CD4-positive, alpha-beta memory T cell (primary cell): ENCODE results near the gene ZNF784. TPM values are rescaled to one million over a fixed set of nuclear protein-coding genes. Genes with fewer than 3 reads are reported as not detected.

ENCODE experiments used
- CTCF ChIA-PET: fragments of 350-600 bp; sonication (Branson Sonifier 250); formaldehyde crosslinking; loops from one replicate; lab custom pipeline; 2021; ENCODE audit warnings: inconsistent platforms; ENCODE audit not compliant: partially characterized antibody; lab: Charles Lee
- POLR2A ChIA-PET: fragments of 350-600 bp; sonication (Branson Sonifier 250); formaldehyde crosslinking; loops from one replicate; lab custom pipeline; 2021; ENCODE audit not compliant: partially characterized antibody; lab: Charles Lee
- DNase-seq, 5 donors: peaks; one replicate each; pipeline versions ENCODE4 v3.0.0 to v3.0.0-alpha.2; 2020 to 2022; ENCODE audit warnings: mixed read lengths in 1 of 5
- H3K27ac ChIP-seq: one replicate; pipeline ENCODE4 v1.7.0; 2013; ENCODE audit warnings: low read depth, low read length
- H3K27me3 ChIP-seq: 2 replicates; pipeline ENCODE4 v1.7.0; 2013; ENCODE audit warnings: mild to moderate bottlenecking, low read length, moderate library complexity; ENCODE audit not compliant: insufficient read depth
- H3K36me3 ChIP-seq: 2 replicates; pipeline ENCODE4 v1.7.0; 2013; ENCODE audit warnings: mild to moderate bottlenecking, low read length, moderate library complexity; ENCODE audit not compliant: insufficient read depth
- H3K4me1 ChIP-seq: 2 replicates; pipeline ENCODE4 v1.7.0; 2013; ENCODE audit warnings: mild to moderate bottlenecking, low read length, moderate library complexity; ENCODE audit not compliant: insufficient read depth
- H3K4me3 ChIP-seq, 2 donors: one replicate each; pipeline ENCODE4 v1.7.0; 2013; ENCODE audit warnings: low read length in 2 of 2, mild to moderate bottlenecking in 1 of 2
- H3K9me3 ChIP-seq, 2 donors: one replicate each; pipeline ENCODE4 v1.7.0; 2013; ENCODE audit warnings: low read length in 2 of 2, control low read depth in 1 of 2; ENCODE audit not compliant: control insufficient read depth in 1 of 2
- H3K27ac Mint-ChIP-seq, 7 donors: one replicate each; pipeline ENCODE4 v1.8.0; 2020 to 2021; ENCODE audit warnings: mixed read lengths in 7 of 7, mild to moderate bottlenecking in 6 of 7, inconsistent platforms in 3 of 7, moderate library complexity in 3 of 7
- H3K27me3 Mint-ChIP-seq, 2 donors: one replicate each; pipeline ENCODE4 v1.8.0; 2020 to 2021; ENCODE audit warnings: mixed read lengths in 2 of 2
- H3K36me3 Mint-ChIP-seq, 2 donors: one replicate each; pipeline ENCODE4 v1.8.0; 2020 to 2021; ENCODE audit warnings: mixed read lengths in 2 of 2, inconsistent platforms in 1 of 2, mild to moderate bottlenecking in 1 of 2
- H3K4me1 Mint-ChIP-seq, 4 donors: one replicate each; pipeline ENCODE4 v1.8.0; 2020 to 2021; ENCODE audit warnings: mixed read lengths in 4 of 4, mild to moderate bottlenecking in 1 of 4
- H3K4me3 Mint-ChIP-seq, 8 donors: one replicate each; pipeline ENCODE4 v1.8.0; 2020 to 2021; ENCODE audit warnings: mixed read lengths in 8 of 8, mild to moderate bottlenecking in 7 of 8, moderate library complexity in 6 of 8, inconsistent platforms in 3 of 8
- H3K9me3 Mint-ChIP-seq, 8 donors: one replicate each; pipeline ENCODE4 v1.8.0; 2020 to 2021; ENCODE audit warnings: mixed read lengths in 8 of 8, mild to moderate bottlenecking in 5 of 8, inconsistent platforms in 3 of 8, moderate library complexity in 1 of 8
- intact Hi-C: fragments of 100-400 bp; cut with micrococcal nuclease; formaldehyde crosslinking; loops from one replicate; pipeline ENCODE4 v1.15.1; 2023
- polyA plus RNA-seq, 2 donors: library from polyadenylated mRNA; unstranded; fragments of 300-500 nt; fragmentation: Illumina TruSeq; gene quantifications; one replicate each; pipeline ENCODE4 v1.2.3, GENCODE V29; 2021
- total RNA-seq, 2 experiments: library from RNA; stranded (reverse); gene quantifications; one replicate each; pipeline ENCODE4 v1.2.3, GENCODE V29; 2021

The ZNF784 gene
- total and polyA plus RNA-seq, 4 experiments from 2014 or later = 1.7 to 7.4 (median 4.7) TPM

DNA sequence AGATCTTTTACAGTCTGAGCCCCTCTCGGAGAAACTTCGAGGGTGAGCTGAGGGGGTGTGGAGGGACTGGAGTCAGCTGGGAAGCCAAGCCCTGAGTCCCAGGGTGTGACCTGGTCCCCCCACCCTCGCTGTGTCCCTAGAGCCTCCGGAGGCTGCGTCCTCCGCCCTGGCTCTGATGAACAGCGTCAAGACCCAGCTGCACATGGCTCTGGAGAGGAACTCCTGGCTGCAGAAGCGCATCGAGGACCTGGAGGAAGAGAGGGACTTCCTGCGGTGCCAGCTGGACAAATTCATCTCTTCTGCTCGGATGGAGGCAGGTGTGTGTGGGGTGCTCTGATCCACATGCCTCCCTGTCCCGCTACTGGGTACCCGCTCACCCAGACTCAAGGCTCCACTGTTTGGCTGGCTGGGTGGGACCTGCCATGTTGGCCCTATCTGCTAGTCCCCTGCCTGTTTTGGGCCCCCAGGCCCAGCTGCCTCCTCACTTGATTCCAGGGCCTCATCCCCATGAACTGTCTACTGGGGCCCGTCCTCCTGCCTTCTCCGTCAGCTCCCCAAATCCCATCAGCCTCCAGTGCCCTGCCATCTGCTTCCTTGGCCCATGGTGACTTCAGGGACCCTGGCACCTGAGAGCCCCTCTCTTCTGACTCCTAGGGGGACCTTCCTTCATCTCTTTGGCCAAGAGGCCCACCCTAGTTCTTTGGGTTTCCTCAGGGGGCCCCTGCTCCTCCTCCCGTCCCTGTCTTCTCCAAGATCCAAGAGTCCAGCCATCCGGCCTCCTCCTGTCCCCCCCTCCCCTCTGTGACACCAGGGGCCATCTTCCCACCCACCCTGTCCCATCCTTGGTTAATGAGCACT, 25.1 kb upstream of the ZNF784 start:
- peak in 1 of 5 donors; percentile 38 for DNase-seq
- Mint-ChIP-seq H3K9me3 (peaks cover 0 to 6% (median 0%) of the 10 kb centered on the region in 8 donors), H3K27ac (peak overlapping the region in 3 of 7 donors; percentile 55 to 70 (median 60))

DNA sequence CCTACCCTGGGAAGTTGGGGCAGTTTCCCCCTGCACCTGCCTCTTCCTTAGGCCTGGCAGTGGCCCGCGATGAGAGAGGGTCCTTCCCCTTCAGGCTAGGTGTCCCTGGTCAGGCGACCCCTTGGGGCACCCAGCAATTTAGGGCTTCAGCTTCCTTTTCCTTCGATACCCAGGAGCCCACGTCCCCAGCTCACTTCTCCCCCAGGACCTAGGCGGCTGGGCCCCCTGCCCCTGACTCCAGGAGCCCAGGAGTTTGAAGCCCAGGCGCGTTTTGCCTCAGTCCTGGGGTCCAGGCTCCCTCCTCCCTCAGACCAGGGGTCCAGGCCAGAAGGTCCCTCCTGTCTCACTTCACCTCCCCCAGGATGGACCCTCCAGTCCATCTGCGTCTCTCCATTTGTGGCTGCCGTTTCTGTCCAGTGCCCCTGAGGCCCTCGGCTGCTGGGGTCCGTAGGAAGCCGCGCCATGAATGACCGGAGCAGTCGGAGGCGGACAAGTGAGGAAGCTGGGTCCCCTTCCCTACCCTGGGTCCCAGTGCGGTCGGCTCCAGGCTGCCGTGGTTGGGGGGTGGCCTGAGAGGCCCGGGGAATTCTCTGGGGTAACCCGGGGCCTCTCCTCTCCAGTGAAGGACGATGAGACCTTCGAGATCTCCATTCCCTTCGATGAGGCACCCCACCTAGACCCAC, 24.4 kb upstream of the ZNF784 start:
- peaks cover 10 to 41% (median 21%) of the 10 kb centered on the region in 4 donors for H3K4me1 Mint-ChIP-seq
- peak overlapping the region in 3 of 7 donors; percentile 8 to 35 (median 27) for H3K27ac Mint-ChIP-seq
- H3K4me3 Mint-ChIP-seq = peak overlapping the region; percentile 52 to 80 (median 58)
- ChIA-PET POLR2A (interaction anchor here (1.1 to 1.7 kb wide), 5 partner anchors 10 to 172 kb away, joined by 3 to 9 read pairs (median 4); partner anchors contain the start of gene ZNF628), CTCF (interaction anchor here (1.4 kb wide), 1 partner anchor 16 kb away, joined by 5 read pairs; no protein-coding TSS in a partner anchor)
- DNase-seq = peak in 1 of 5 donors; percentile 34
- peaks cover 37% of the 10 kb centered on the region for H3K4me1 ChIP-seq
- no peaks in the 10 kb centered on the region for H3K27me3 ChIP-seq
- H3K36me3 ChIP-seq = peaks cover 7% of the 10 kb centered on the region
- no peaks in the 10 kb centered on the region for H3K27me3 Mint-ChIP-seq
- peaks cover 0 to 2% (median 0%) of the 10 kb centered on the region in 8 donors for H3K9me3 Mint-ChIP-seq
- peaks cover 4 to 12% of the 10 kb centered on the region in 2 donors for H3K36me3 Mint-ChIP-seq
- no peaks in the 10 kb centered on the region for H3K9me3 ChIP-seq
- peak overlapping the region; percentile 49 for H3K27ac ChIP-seq
- peak overlapping the region in 1 of 2 donors; percentile 52 for H3K4me3 ChIP-seq
- intact Hi-C loops = no loop called here

More for the DNA sequence above, 25.1 kb upstream of the ZNF784 start:
- H3K4me3 ChIP-seq = no peak overlapping the region
- H3K36me3 ChIP-seq = peaks cover 7% of the 10 kb centered on the region
- no peak overlapping the region for H3K27ac ChIP-seq
- H3K9me3 ChIP-seq = no peaks in the 10 kb centered on the region
- CTCF ChIA-PET = interaction anchor here (1.4 kb wide), 1 partner anchor 17 kb away, joined by 5 read pairs; no protein-coding TSS in a partner anchor
- H3K4me3 Mint-ChIP-seq = peak overlapping the region in 6 of 8 donors; percentile 26 to 79 (median 64)
- POLR2A ChIA-PET = interaction anchor here (0.9 to 1.6 kb wide), 4 partner anchors 14 to 33 kb away, joined by 3 to 7 read pairs (median 4); no protein-coding TSS in a partner anchor
- peaks cover 4 to 15% of the 10 kb centered on the region in 2 donors for H3K36me3 Mint-ChIP-seq
- H3K4me1 ChIP-seq = peaks cover 30% of the 10 kb centered on the region
- peaks cover 9 to 41% (median 16%) of the 10 kb centered on the region in 4 donors for H3K4me1 Mint-ChIP-seq
- intact Hi-C loops = loop anchor here (10.0 kb wide), 2 partner anchors 1205 to 1545 kb away; partner anchors contain the start of genes LENG8, NDUFA3 and OSCAR
- no peaks in the 10 kb centered on the region for H3K27me3 ChIP-seq
- no peaks in the 10 kb centered on the region for H3K27me3 Mint-ChIP-seq

DNA sequence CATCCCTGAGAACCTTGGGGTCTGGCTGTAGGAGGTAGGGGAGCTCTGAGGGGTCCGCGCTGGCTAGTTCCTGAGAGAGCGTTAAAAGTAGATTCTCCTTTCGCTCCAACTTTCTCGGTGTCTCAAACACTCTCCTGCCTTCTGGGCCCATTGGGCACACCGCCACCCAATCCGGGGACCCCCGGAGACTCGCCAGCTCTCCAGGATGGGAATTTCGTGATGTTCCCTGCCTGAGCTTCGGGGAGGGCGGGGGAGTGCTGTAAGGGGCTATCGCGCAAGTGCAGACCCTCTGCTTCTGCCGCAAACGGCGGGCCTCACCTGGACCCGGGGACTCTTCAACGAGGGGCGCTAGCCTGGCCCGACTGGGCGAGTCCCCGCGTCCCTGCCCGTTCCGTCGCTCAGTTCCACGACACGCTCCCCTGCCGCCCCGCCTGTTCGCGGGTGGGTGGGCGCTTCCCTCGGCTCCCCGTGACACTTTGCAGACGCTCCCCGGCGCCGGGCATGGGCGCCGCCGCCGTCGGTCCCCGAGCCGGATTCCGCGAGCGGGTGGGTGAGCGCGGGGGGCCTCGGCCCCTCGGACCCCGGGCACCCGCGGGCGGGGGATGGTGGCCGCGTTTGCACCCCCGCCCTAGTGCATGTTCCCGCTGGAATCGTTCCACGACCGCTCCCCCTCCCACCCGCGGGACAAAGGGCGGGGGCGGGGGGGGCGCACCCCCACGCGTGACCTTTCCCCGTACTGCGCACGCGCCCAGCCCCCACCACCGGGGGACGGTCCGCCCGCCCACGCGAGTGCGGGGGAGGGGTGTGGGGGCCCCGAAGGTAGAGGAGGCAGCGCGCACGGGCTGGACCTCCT, 23.6 kb upstream of the ZNF784 start, which contains the start of gene CCDC106:
Gene CCDC106, plus strand, starts transcription at position 481 of the 853 bp plus-strand sequence. CDS start 835 bp downstream, outside the sequence.
- peak in 4 of 5 donors; percentile 38 to 56 (median 44) for DNase-seq
- H3K36me3 Mint-ChIP-seq = peaks cover 4 to 13% of the 10 kb centered on the region in 2 donors
- H3K4me3 ChIP-seq = peak within 1 kb of the TSS; percentile 42 to 52
- ChIA-PET POLR2A (interaction anchor here (1.0 to 2.1 kb wide), 7 partner anchors 9 to 171 kb away, joined by 3 to 9 read pairs (median 4); partner anchors contain the start of genes FIZ1, ZNF524, ZNF628 and ZNF784), CTCF (interaction anchor here (1.9 to 4.1 kb wide), 2 partner anchors 11 to 16 kb away, joined by 9 to 36 read pairs; no protein-coding TSS in a partner anchor)
- H3K27me3 ChIP-seq = no peaks in the 10 kb centered on the region
- no peaks in the 10 kb centered on the region for H3K9me3 ChIP-seq
- peak within 1 kb of the TSS in 4 of 7 donors; percentile 31 to 55 (median 38) for H3K27ac Mint-ChIP-seq
- H3K4me1 Mint-ChIP-seq = peaks cover 15 to 45% (median 26%) of the 10 kb centered on the region in 4 donors
- intact Hi-C loops = no loop called here
- H3K27ac ChIP-seq = peak within 1 kb of the TSS; percentile 49
- H3K4me3 Mint-ChIP-seq = peak within 1 kb of the TSS; percentile 63 to 83 (median 74)
- H3K36me3 ChIP-seq = peaks cover 7% of the 10 kb centered on the region
- H3K9me3 Mint-ChIP-seq = peaks cover 0 to 1% (median 0%) of the 10 kb centered on the region in 8 donors
- no peaks in the 10 kb centered on the region for H3K27me3 Mint-ChIP-seq
- H3K4me1 ChIP-seq = peaks cover 31% of the 10 kb centered on the region

DNA sequence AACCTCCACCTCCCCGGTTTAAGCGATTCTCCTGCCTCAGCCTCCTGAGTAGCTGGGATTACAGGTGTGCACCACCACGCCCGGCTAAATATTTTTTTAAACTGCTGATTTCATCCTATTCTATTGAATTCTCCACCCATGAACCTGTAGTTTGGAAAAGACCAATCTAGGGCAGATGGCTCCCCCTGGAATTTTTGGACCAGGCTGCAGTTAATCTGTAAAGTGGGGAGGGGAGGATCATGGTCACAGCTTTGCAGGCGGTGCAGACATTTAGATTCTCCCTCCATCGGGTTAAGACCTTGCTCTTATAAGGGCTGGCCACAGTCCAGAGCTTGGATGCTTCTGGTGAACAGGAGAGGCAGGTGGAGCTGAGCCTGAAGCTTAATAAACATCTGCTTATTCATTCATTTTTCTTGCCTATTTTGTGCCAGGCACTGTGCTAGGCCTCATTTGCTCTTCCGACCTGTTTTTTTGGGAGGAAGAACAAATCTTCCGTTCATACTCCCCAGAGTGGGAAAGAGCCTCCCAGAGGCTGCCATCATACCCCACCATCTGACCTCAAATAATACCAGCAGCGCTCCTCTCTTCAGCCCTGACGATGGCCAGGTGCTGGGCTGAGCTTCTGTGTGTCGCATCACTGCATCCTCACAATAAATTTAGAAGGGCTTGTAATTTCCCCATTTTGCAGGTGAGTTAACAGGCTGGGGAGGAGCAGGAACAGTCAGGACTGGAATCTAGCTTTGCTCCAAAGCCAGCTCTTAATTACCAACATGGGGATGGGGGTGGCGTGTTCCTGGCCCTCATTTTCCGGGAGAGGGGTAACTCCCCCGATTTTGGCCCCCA, 22.7 kb upstream of the ZNF784 start:
- Mint-ChIP-seq H3K4me3 (peak overlapping the region; percentile 63 to 83 (median 74)), H3K4me1 (peaks cover 16 to 48% (median 29%) of the 10 kb centered on the region in 4 donors), H3K36me3 (peaks cover 4 to 13% of the 10 kb centered on the region in 2 donors), H3K9me3 (peaks cover 0 to 1% (median 0%) of the 10 kb centered on the region in 8 donors), H3K27ac (peak overlapping the region in 3 of 7 donors; percentile 31 to 55 (median 42)), H3K27me3 (no peaks in the 10 kb centered on the region)
- H3K4me3 ChIP-seq = peak overlapping the region in 1 of 2 donors; percentile 52
- H3K27me3 ChIP-seq = no peaks in the 10 kb centered on the region
- CTCF ChIA-PET = interaction anchor here (0.9 to 4.1 kb wide), 5 partner anchors 10 to 179 kb away, joined by 4 to 36 read pairs (median 6); no protein-coding TSS in a partner anchor
- peak overlapping the region; percentile 49 for H3K27ac ChIP-seq
- intact Hi-C loops = no loop called here
- no peaks in the 10 kb centered on the region for H3K9me3 ChIP-seq
- POLR2A ChIA-PET = interaction anchor here (1.0 to 2.1 kb wide), 6 partner anchors 10 to 47 kb away, joined by 3 to 9 read pairs (median 5); partner anchors contain the start of genes FIZ1, ZNF524 and ZNF784
- peaks cover 7% of the 10 kb centered on the region for H3K36me3 ChIP-seq
- H3K4me1 ChIP-seq = peaks cover 33% of the 10 kb centered on the region
- no peak for DNase-seq

DNA sequence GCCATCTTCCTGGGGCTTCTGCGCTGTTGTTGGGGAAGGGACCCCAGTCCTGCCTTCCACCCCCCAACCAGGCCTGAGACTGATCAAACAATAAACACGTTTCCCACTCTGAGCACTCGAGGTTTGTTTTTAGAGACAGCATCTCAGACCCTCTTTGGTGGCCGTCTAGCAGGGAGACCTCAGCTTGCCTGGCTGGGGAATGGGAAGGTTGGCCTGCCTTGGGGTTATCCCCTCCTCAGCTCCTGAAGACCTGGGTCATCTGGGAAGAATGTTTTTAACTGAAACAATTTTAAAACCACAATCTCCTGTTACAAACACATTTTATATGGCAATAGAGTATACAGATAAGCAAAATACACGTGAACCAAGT, 21.1 kb upstream of the ZNF784 start:
- peak overlapping the region in 4 of 7 donors; percentile 50 to 71 (median 62) for H3K27ac Mint-ChIP-seq
- DNase-seq = no peak
- CTCF ChIA-PET = interaction anchor here (1.6 to 4.1 kb wide), 3 partner anchors 13 to 178 kb away, joined by 5 to 36 read pairs (median 6); no protein-coding TSS in a partner anchor
- H3K9me3 ChIP-seq = no peaks in the 10 kb centered on the region
- peaks cover 45% of the 10 kb centered on the region for H3K4me1 ChIP-seq
- intact Hi-C loops = no loop called here
- no peak overlapping the region for H3K4me3 ChIP-seq
- H3K36me3 ChIP-seq = peaks cover 7% of the 10 kb centered on the region
- no peaks in the 10 kb centered on the region for H3K27me3 ChIP-seq
- H3K27ac ChIP-seq = no peak overlapping the region
- no peaks in the 10 kb centered on the region for H3K27me3 Mint-ChIP-seq
- H3K36me3 Mint-ChIP-seq = peaks cover 4 to 13% of the 10 kb centered on the region in 2 donors
- H3K9me3 Mint-ChIP-seq = peaks cover 0 to 1% (median 0%) of the 10 kb centered on the region in 8 donors
- POLR2A ChIA-PET = interaction anchor here (3.7 to 4.0 kb wide), 2 partner anchors 9 to 12 kb away, joined by 51 to 84 read pairs; partner anchors contain the start of gene U2AF2
- peak overlapping the region in 7 of 8 donors; percentile 51 to 70 (median 60) for H3K4me3 Mint-ChIP-seq
- H3K4me1 Mint-ChIP-seq = peaks cover 23 to 59% (median 38%) of the 10 kb centered on the region in 4 donors
